ENCODE measurements around the gene TPRN. TPM values are rescaled to one million over a fixed set of nuclear protein-coding genes. Genes with fewer than 3 reads are reported as not detected.

Gene TPRN
- total and polyA plus RNA-seq, 10 donors = 4.5 to 10.7 (median 7.2) TPM

DNA sequence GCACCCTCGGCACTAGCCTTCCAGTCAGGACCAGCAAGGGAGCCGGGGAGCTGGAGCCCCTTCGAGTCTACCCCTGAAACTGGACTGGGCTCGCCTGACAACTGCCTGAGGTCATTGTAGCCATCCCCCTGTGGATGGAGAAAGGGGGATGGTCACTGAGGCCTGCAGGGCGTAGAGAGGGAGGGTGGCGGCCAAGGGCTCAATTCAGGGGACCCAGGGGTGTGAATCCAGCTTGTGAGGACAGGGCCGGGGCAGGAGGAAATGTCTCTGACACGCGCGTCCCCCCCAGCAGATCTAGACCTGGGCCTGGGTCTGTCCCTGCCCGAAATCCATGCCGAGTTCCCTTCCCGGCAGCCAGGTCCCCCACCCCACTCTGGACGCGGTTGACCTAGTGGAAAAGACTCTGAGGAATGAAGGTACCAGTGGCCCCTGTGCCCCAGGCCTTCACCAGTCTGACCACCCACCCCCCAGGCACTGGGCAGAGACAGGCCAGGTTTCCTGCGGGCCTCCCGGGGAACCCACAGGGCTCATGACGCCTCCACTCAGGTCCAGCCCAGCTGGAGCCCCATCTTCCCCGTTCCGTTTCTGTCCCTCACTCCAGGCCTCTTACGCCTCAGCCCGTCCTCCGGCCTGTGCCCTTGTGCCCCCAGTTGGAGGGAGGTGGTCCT is 31.0 kb upstream of the TPRN start:
- Histone ChIP-seq H3K27ac (no peak overlapping the region), H3K36me3 (no peaks in the 10 kb centered on the region), H3K4me3 (no peak overlapping the region), H3K9me3 (no peaks in the 10 kb centered on the region), H3K27me3 (replicated peaks in 1 of 7) (peaks cover 0 to 92% (median 45%) of the 10 kb centered on the region in 7 donors), H3K4me1 (peaks cover 10 to 34% (median 28%) of the 10 kb centered on the region in 6 donors)
- 83 to 93% (median 84%) methylated on average over 13 to 23 of the region's 23 CpGs for WGBS, 5 donors
- intact Hi-C loops (cut with DNase I; ENCODE audit: low total_unique reads) = no loop called here
- TF ChIP-seq CTCF (IDR thresholded peaks at IDR 0.05 in 8 of 11, conservative IDR thresholded peaks at IDR 0.05 in 3 of 11) (no peak), POLR2A (IDR thresholded peaks at IDR 0.05) (no peak), POLR2AphosphoS5 (IDR thresholded peaks at IDR 0.05) (no peak)
- no peak for DNase-seq

- Histone ChIP-seq H3K36me3 (no peaks in the 10 kb centered on the region), H3K4me3 (no peak within 1 kb of the TSS), H3K27me3 (replicated peaks in 1 of 7) (peaks cover 0 to 91% (median 45%) of the 10 kb centered on the region in 7 donors), H3K27ac (no peak within 1 kb of the TSS), H3K4me1 (peaks cover 5 to 27% (median 22%) of the 10 kb centered on the region in 6 donors), H3K9me3 (no peaks in the 10 kb centered on the region)
- intact Hi-C loops (cut with DNase I; ENCODE audit: low total_unique reads) = no loop called here
- DNase-seq = no peak
- no peak for TF ChIP-seq POLR2AphosphoS5 (IDR thresholded peaks at IDR 0.05)
- no peak for TF ChIP-seq CTCF (IDR thresholded peaks at IDR 0.05 in 8 of 11, conservative IDR thresholded peaks at IDR 0.05 in 3 of 11)
- no peak for TF ChIP-seq POLR2A (IDR thresholded peaks at IDR 0.05)
- 62 to 83% (median 76%) methylated on average over 9 to 14 of the region's 14 CpGs for WGBS, 5 donors
Observed at GRCh38 chr9:137230705-137231371, 30.3 kb upstream of the TPRN start, which contains the start of gene SLC34A3. Gene SLC34A3 (plus strand): TSS chr9:137230901. CDS start chr9:137231703, 802 bp downstream.

DNA sequence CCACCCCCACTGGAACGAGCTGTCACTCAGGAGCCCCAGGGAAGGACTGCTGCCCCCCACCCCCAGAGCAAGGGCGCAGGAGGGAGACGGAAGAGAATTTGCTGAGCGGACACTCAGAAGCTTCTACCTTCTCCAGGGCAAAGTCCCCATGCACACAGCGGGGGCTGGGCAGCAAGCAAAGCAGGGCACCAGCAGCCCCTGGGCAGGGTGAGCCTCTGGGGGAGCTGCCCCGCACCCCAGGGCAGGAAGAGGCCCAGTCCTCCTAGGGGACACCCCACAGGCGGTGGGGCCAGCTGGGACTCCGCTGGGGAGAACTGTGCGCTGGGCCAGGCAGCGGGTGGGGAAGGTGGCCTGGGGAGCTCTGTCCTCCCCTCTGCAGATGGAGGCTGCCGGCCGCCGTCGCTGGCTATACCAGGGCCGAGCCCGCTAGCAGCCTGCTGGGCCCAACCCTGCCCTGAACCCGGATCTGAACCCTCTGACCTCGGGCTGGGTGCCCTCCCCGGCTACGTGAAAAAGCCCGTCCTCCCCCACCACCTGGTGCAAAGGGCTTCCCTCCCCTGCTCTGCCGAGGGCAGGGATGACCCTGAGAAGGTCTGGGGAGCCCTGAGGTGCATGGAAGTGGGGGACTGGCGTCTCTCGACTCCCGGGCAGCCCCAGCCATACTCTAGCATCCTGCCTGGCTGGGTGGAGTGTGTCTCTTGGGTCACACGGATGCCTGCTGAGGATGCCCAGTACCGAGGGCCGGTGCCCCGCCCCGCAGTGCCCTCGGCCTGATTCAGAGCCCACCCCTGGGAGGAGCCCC is 29.6 kb upstream of the TPRN start:
- H3K36me3 ChIP-seq = no peaks in the 10 kb centered on the region

More for the DNA sequence above, 29.6 kb upstream of the TPRN start:
- no peak overlapping the region for H3K27ac ChIP-seq
- peaks cover 0 to 22% (median 14%) of the 10 kb centered on the region in 6 donors for H3K4me1 ChIP-seq
- TF ChIP-seq POLR2A (IDR thresholded peaks at IDR 0.05) (no peak), CTCF (IDR thresholded peaks at IDR 0.05 in 8 of 11, conservative IDR thresholded peaks at IDR 0.05 in 3 of 11) (no peak), POLR2AphosphoS5 (IDR thresholded peaks at IDR 0.05) (no peak)
- intact Hi-C loops (cut with DNase I; ENCODE audit: low total_unique reads) = no loop called here
- DNase-seq = no peak
- H3K9me3 ChIP-seq = no peaks in the 10 kb centered on the region
- peaks cover 0 to 83% (median 45%) of the 10 kb centered on the region in 7 donors for H3K27me3 ChIP-seq (replicated peaks in 1 of 7)
- no peak overlapping the region for H3K4me3 ChIP-seq
- 45 to 67% (median 62%) methylated on average over 8 to 31 of the region's 31 CpGs for WGBS, 5 donors
